ENCODE results near the gene EXD2. TPM values are rescaled to one million over a fixed set of nuclear protein-coding genes. Genes with fewer than 3 reads are reported as not detected.

EXD2 gene
- total RNA-seq, 1 experiment from 2014 or later = 21.3 TPM

GRCh38 chr14:69260190-69260860 lies 69.0 kb downstream of the EXD2 start:
- H3K4me2 ChIP-seq (ENCODE audit: low read depth, low read length, poor library complexity, severe bottlenecking) = no peak overlapping the region
- H2AFZ ChIP-seq (ENCODE audit: low read length) = no peak overlapping the region
- no peaks in the 10 kb centered on the region for H3K36me3 ChIP-seq (ENCODE audit: insufficient read depth, low read length)

GRCh38 chr14:69260861-69261564 lies 69.7 kb downstream of the EXD2 start:
- Histone ChIP-seq H3K9me3 (ENCODE audit: low read length) (no peaks in the 10 kb centered on the region), H3K79me2 (ENCODE audit: low read length) (no peaks in the 10 kb centered on the region), H2AFZ (ENCODE audit: low read length) (no peak overlapping the region), H3K4me2 (ENCODE audit: low read depth, low read length, poor library complexity, severe bottlenecking) (no peak overlapping the region), H3K9ac (ENCODE audit: low read length) (no peak overlapping the region), H3K27me3 (ENCODE audit: low read length) (no peaks in the 10 kb centered on the region), H3K9me2 (replicated peaks; ENCODE audit: insufficient read depth, low read length) (no peaks in the 10 kb centered on the region), H4K20me1 (ENCODE audit: insufficient read depth, low read depth, low read length) (no peaks in the 10 kb centered on the region), H3K4me3 (ENCODE audit: low read length) (no peak overlapping the region), H3K4me1 (ENCODE audit: low read length) (peaks cover 21% of the 10 kb centered on the region), H3K27ac (ENCODE audit: low read length) (no peak overlapping the region), H3K36me3 (ENCODE audit: insufficient read depth, low read length) (no peaks in the 10 kb centered on the region)
- DNase-seq = peak; percentile 64

More at GRCh38 chr14:69260190-69260860, 69.0 kb downstream of the EXD2 start:
- Histone ChIP-seq H3K9ac (ENCODE audit: low read length) (no peak overlapping the region), H3K79me2 (ENCODE audit: low read length) (no peaks in the 10 kb centered on the region), H3K4me3 (ENCODE audit: low read length) (no peak overlapping the region), H3K27ac (ENCODE audit: low read length) (no peak overlapping the region), H4K20me1 (ENCODE audit: insufficient read depth, low read depth, low read length) (no peaks in the 10 kb centered on the region), H3K9me2 (replicated peaks; ENCODE audit: insufficient read depth, low read length) (no peaks in the 10 kb centered on the region), H3K4me1 (ENCODE audit: low read length) (peaks cover 21% of the 10 kb centered on the region), H3K9me3 (ENCODE audit: low read length) (no peaks in the 10 kb centered on the region), H3K27me3 (ENCODE audit: low read length) (no peaks in the 10 kb centered on the region)
- DNase-seq = no peak

GRCh38 chr14:69261761-69262331 lies 70.5 kb downstream of the EXD2 start:
- Histone ChIP-seq H3K27me3 (ENCODE audit: low read length) (no peaks in the 10 kb centered on the region), H3K4me3 (ENCODE audit: low read length) (no peak overlapping the region), H3K27ac (ENCODE audit: low read length) (no peak overlapping the region), H3K9me2 (replicated peaks; ENCODE audit: insufficient read depth, low read length) (no peaks in the 10 kb centered on the region), H3K9me3 (ENCODE audit: low read length) (no peaks in the 10 kb centered on the region), H2AFZ (ENCODE audit: low read length) (no peak overlapping the region), H3K79me2 (ENCODE audit: low read length) (no peaks in the 10 kb centered on the region), H3K4me2 (ENCODE audit: low read depth, low read length, poor library complexity, severe bottlenecking) (no peak overlapping the region), H3K36me3 (ENCODE audit: insufficient read depth, low read length) (no peaks in the 10 kb centered on the region), H3K4me1 (ENCODE audit: low read length) (peaks cover 21% of the 10 kb centered on the region), H4K20me1 (ENCODE audit: insufficient read depth, low read depth, low read length) (no peaks in the 10 kb centered on the region), H3K9ac (ENCODE audit: low read length) (no peak overlapping the region)
- no peak for DNase-seq

DNA sequence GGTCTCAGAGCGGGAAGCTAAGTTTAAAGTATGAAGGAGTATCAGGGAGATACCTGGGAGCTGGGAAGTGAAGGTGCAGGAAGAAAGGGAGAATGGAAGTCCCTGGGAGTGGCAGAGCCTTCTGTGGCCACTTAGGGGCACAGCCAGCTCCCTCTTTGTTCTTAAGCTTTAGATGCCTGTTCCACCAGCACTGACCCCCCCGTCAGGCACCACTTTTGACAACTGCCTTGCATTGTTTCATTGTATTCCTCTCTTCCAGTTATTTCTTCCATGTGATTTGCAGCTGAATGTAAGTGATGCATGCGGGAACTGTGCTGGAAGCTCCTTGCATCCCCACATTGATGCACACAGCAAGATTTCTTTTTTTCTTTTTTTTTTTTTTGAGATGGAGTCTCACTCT lies 71.2 kb downstream of the EXD2 start:
- Histone ChIP-seq H3K4me3 (ENCODE audit: low read length) (no peak overlapping the region), H3K9me3 (ENCODE audit: low read length) (no peaks in the 10 kb centered on the region), H3K27ac (ENCODE audit: low read length) (no peak overlapping the region), H3K4me2 (ENCODE audit: low read depth, low read length, poor library complexity, severe bottlenecking) (no peak overlapping the region), H3K36me3 (ENCODE audit: insufficient read depth, low read length) (no peaks in the 10 kb centered on the region), H3K27me3 (ENCODE audit: low read length) (no peaks in the 10 kb centered on the region), H3K79me2 (ENCODE audit: low read length) (no peaks in the 10 kb centered on the region), H3K4me1 (ENCODE audit: low read length) (peaks cover 21% of the 10 kb centered on the region), H3K9ac (ENCODE audit: low read length) (no peak overlapping the region), H4K20me1 (ENCODE audit: insufficient read depth, low read depth, low read length) (no peaks in the 10 kb centered on the region), H2AFZ (ENCODE audit: low read length) (no peak overlapping the region), H3K9me2 (replicated peaks; ENCODE audit: insufficient read depth, low read length) (no peaks in the 10 kb centered on the region)
- DNase-seq = no peak

- peak overlapping the region; percentile 17; the same call in 1 of the 2 replicates for H3K4me3 ChIP-seq (ENCODE audit: low read length)
- H3K27ac ChIP-seq (ENCODE audit: low read length) = no peak overlapping the region
- H4K20me1 ChIP-seq (ENCODE audit: insufficient read depth, low read depth, low read length) = no peaks in the 10 kb centered on the region
- H3K27me3 ChIP-seq (ENCODE audit: low read length) = no peaks in the 10 kb centered on the region
- H3K9me2 ChIP-seq (replicated peaks; ENCODE audit: insufficient read depth, low read length) = no peaks in the 10 kb centered on the region
- H3K79me2 ChIP-seq (ENCODE audit: low read length) = no peaks in the 10 kb centered on the region
- peak overlapping the region; percentile 42 for H3K4me2 ChIP-seq (ENCODE audit: low read depth, low read length, poor library complexity, severe bottlenecking)
- peaks cover 21% of the 10 kb centered on the region for H3K4me1 ChIP-seq (ENCODE audit: low read length)
- H2AFZ ChIP-seq (ENCODE audit: low read length) = no peak overlapping the region
- peak; percentile 63 for DNase-seq
- H3K9ac ChIP-seq (ENCODE audit: low read length) = no peak overlapping the region
- no peaks in the 10 kb centered on the region for H3K9me3 ChIP-seq (ENCODE audit: low read length)
- no peaks in the 10 kb centered on the region for H3K36me3 ChIP-seq (ENCODE audit: insufficient read depth, low read length)
Observed at GRCh38 chr14:69263364-69263763, 72.1 kb downstream of the EXD2 start.

- no peak overlapping the region for H3K9ac ChIP-seq (ENCODE audit: low read length)
- peak overlapping the region; percentile 17; the same call in 1 of the 2 replicates for H3K4me3 ChIP-seq (ENCODE audit: low read length)
- peak; percentile 68 for DNase-seq
- no peaks in the 10 kb centered on the region for H3K79me2 ChIP-seq (ENCODE audit: low read length)
- no peaks in the 10 kb centered on the region for H3K36me3 ChIP-seq (ENCODE audit: insufficient read depth, low read length)
- H4K20me1 ChIP-seq (ENCODE audit: insufficient read depth, low read depth, low read length) = no peaks in the 10 kb centered on the region
- H3K4me2 ChIP-seq (ENCODE audit: low read depth, low read length, poor library complexity, severe bottlenecking) = peak overlapping the region; percentile 42
- no peaks in the 10 kb centered on the region for H3K9me3 ChIP-seq (ENCODE audit: low read length)
- no peak overlapping the region for H2AFZ ChIP-seq (ENCODE audit: low read length)
- no peak overlapping the region for H3K27ac ChIP-seq (ENCODE audit: low read length)
- H3K27me3 ChIP-seq (ENCODE audit: low read length) = no peaks in the 10 kb centered on the region
- peaks cover 21% of the 10 kb centered on the region for H3K4me1 ChIP-seq (ENCODE audit: low read length)
- H3K9me2 ChIP-seq (replicated peaks; ENCODE audit: insufficient read depth, low read length) = no peaks in the 10 kb centered on the region
Observed at GRCh38 chr14:69263771-69264170, 72.5 kb downstream of the EXD2 start.

- H3K4me2 ChIP-seq (ENCODE audit: low read depth, low read length, poor library complexity, severe bottlenecking) = no peak overlapping the region
- H3K27me3 ChIP-seq (ENCODE audit: low read length) = no peaks in the 10 kb centered on the region
- no peak for DNase-seq
- H3K4me1 ChIP-seq (ENCODE audit: low read length) = peaks cover 21% of the 10 kb centered on the region
- H3K27ac ChIP-seq (ENCODE audit: low read length) = no peak overlapping the region
- no peak overlapping the region for H3K9ac ChIP-seq (ENCODE audit: low read length)
- H3K36me3 ChIP-seq (ENCODE audit: insufficient read depth, low read length) = no peaks in the 10 kb centered on the region
- H4K20me1 ChIP-seq (ENCODE audit: insufficient read depth, low read depth, low read length) = no peaks in the 10 kb centered on the region
- H2AFZ ChIP-seq (ENCODE audit: low read length) = no peak overlapping the region
- H3K79me2 ChIP-seq (ENCODE audit: low read length) = no peaks in the 10 kb centered on the region
- no peak overlapping the region for H3K4me3 ChIP-seq (ENCODE audit: low read length)
- H3K9me3 ChIP-seq (ENCODE audit: low read length) = no peaks in the 10 kb centered on the region
- H3K9me2 ChIP-seq (replicated peaks; ENCODE audit: insufficient read depth, low read length) = no peaks in the 10 kb centered on the region
Observed at GRCh38 chr14:69266572-69267345, 75.5 kb downstream of the EXD2 start.

DNA sequence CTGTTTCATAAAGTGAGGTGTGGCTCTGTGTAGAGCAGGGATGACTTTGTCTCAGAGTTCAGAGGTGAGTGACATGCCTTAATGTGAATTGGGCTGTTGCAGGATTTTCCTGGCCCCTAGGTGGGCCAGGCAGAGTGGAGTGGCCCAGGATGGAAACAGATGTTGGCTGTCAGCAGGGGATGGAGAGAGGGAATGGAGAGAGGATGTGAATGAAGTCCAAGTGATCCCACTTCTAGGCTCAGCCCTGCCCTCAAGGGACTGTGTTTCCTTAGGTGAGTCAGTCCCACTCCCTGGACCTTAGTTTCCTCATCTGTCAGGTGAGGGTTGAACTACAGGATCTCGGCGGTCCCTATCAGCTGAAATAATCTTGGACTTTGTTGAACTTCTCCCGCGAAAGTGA lies 76.2 kb downstream of the EXD2 start:
- Histone ChIP-seq H3K9me2 (replicated peaks; ENCODE audit: insufficient read depth, low read length) (no peaks in the 10 kb centered on the region), H3K9ac (ENCODE audit: low read length) (no peak overlapping the region), H2AFZ (ENCODE audit: low read length) (no peak overlapping the region), H3K4me1 (ENCODE audit: low read length) (peaks cover 21% of the 10 kb centered on the region), H3K27ac (ENCODE audit: low read length) (no peak overlapping the region), H3K9me3 (ENCODE audit: low read length) (no peaks in the 10 kb centered on the region), H3K27me3 (ENCODE audit: low read length) (no peaks in the 10 kb centered on the region), H3K79me2 (ENCODE audit: low read length) (no peaks in the 10 kb centered on the region), H3K36me3 (ENCODE audit: insufficient read depth, low read length) (no peaks in the 10 kb centered on the region), H4K20me1 (ENCODE audit: insufficient read depth, low read depth, low read length) (no peaks in the 10 kb centered on the region), H3K4me3 (ENCODE audit: low read length) (no peak overlapping the region), H3K4me2 (ENCODE audit: low read depth, low read length, poor library complexity, severe bottlenecking) (no peak overlapping the region)
- DNase-seq = no peak
